Left hindlimb (tissue), 1 donor: ENCODE data around the gene IQUB.
"Not testable (repeated sequence)": the region's sequence is repeated elsewhere in the genome, so short reads cannot be mapped to it uniquely, and the experiment has no call there.

Experiments
- DNase-seq: peaks from one replicate; pipeline ENCODE4 v3.0.0-alpha.2; 2018

The IQUB gene

DNA sequence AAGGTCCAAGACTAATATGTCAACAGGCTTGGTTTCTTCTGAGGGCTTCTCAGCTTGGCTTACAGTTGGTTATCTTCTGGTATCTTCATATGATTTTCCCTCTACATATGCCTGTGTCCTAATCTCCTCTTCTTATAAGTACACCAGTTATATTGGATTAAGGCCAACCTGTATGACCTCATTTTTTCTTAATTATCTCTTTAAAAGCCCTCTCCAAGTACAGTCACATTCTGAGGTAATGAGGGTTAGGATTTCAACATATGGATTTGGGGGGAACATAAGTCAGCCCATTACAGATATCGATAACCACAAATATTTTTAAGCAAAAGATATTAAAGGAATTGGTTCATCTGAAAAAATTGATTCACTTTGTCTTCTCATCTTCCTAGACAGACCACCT is 49.2 kb downstream of the IQUB start:
- DNase-seq = no peak

DNA sequence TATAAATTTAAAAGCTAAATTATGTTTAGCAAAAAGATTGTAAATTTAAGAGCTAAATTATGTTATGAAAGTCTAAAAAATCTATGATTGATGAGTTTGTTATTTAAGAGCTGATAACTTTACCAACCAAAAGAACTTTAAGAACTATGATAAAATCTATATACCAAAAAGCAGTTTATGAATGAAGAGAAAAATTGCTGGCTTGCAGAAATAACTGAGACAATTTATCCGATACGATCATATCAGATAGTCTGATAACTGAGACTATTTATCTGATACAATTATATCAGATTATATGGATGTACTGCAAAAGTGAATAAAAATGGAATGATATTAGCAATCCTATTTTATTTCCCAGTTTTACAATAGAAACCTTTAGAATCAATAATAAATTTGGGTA is 50.2 kb downstream of the IQUB start:
- no peak for DNase-seq

DNA sequence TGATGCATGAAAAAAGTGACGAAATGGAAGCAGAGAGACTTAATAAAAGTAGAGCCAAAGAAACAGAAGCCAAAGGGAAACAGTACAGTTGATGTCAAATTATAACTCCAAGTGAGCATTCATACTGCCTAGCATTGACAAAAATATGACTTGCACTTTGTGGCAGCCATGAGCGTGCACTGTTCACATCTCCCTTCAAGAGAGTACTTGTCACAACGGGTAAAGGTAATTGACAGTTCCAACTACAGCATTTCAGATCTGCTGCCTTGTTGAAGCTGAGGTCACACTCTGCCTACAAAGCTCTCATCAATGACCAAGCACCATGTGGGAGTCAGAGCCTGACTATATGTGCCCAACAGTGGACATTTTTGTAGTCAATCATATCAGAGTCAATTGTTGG is 54.3 kb downstream of the IQUB start:
- no peak for DNase-seq

DNA sequence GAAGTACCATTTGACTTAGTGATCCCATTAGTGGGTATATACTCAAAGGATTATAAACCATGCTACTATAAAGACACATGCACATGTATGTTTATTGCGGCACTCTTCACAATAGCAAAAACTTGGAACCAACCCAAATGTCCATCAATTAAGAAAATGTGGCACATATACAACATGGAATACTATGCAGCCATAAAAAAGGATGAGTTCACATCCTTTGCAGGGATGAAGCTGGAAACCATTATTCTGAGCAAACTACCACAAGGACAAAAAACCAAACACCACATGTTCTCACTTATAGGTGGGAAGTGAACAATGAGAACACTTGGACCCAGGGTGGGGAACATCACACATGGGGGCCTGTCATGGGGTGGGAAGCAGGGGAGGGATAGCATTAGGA is 56.3 kb downstream of the IQUB start:
- not testable (repeated sequence) for DNase-seq

DNA sequence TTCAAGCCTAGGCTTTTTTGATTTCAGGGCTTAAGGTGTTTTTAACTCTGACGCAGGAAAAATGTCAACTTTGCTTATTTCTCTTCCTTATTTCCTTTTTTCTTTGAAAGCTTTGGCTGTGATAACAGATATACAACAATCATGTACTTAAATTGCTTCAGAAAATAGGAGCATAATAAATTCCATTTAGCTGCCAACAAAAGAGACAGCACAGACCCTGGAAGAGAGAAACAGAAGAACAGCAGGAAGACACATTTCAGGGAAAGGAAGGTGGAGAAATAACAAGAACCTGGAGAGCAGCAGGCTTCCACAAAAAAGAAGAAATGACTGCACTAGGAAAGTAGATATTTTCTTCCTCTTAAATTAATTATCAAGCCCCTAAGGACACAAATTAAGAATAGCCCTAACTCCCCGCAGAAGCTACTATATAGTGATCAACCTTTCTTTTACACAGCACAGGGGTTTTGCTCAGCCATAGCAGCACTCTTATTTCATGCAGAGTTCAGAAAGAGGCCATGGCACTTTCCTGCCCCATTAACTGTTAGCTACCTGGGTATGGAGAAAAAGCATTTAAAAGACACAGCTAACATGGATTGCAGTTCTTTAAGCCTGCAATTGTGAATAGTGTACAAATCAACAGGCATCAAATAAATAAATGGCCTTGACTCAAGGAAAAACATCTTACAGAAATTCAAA is 61.5 kb downstream of the IQUB start:
- no peak for DNase-seq

DNA sequence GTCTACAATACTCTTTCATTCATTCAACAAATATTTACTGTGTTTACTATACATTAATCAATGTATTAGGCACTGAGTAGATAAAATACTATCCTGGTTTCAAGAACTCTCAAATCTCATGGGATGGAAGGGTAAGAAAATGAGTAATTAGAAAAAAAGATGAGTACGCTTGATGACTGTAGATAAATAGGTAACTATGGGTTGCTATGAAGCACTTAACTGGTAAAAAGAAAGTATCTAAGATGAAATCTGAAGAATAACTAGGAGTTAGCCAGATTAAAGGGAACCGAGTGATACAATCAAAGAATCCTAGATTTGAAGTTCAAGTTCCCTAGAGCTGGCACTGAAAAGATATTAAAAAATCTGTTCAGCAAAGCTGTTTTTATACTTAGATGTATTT is 62.1 kb downstream of the IQUB start:
- no peak for DNase-seq

DNA sequence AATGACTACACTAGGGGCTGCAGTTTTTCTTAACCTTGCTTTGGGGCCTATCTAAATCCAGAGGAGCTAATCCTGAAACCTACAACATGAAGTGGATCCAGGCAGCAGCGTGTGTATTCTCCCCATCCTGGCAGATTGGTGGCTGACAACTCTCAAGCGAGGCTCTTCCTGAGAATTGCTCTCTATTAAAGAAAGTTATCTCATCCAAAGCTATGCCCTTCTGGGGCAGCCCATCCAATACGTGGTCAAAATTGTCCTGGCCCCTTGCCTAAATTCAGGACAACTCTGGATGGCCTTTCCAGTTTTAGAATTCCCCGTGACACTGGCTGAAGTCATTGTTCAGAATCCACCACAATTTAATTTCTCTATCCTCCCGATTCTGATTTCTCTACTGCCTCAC is 66.1 kb downstream of the IQUB start:
- no peak for DNase-seq

DNA sequence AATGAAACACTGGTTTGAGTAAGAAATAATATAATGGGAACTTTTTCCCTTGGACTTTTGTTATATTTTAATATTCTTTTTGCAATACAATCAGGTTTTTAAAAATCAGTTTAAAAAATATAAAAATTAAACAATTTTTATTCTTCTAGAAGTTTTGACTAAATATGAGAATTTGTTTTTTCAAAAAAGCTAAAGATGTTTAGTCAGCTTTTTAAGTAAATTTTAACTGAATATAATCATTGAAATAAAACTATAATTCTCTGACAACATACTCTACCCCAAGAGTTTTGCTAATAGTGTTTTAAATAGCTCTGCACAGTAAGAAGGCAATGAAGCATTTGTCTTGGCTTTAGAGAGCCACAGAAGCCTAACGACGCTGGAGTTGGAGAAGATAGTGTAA is 70.5 kb downstream of the IQUB start:
- DNase-seq = no peak

DNA sequence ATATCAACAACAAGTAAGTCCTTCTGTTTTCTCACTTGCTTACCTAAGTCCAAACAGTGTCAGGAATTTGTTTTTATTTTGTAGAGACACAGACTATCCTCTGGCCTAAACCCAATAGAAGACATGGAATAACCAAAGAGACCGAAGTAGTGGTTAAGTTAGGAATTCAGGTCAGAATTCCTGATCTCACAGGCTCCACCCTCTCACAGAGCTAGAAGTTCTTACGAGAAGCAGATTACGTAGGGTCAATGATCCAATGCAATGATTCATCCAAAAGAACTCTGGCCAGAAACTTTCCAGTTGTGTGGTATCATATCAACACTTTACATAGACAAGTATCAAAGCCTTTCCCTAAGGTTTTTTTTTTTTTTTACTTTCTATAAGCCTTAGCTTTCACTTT is 73.8 kb downstream of the IQUB start:
- DNase-seq = no peak

DNA sequence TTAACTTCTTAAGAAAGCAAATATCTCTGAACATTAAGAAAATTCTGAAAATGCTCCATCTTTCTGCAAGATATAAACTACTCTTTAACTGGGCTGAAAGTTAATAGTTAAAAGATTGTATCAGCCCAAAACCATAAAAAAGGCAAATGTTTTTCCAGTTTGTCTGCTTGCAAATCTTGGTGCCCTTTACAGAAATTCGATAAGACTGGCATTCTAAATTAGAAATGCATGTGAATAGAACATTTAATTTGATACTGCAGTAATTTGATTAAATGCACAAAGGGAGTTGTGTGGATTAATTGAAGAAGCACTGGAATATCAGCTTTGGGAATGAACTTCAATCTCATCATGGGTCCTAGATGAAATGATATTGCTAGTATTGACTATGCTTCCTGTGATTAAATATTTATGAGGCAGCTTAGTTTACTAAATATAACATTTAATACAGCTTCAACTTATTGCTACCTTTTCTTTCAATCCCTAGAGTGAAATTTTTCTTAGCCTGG is 78.4 kb downstream of the IQUB start:
- no peak for DNase-seq

DNA sequence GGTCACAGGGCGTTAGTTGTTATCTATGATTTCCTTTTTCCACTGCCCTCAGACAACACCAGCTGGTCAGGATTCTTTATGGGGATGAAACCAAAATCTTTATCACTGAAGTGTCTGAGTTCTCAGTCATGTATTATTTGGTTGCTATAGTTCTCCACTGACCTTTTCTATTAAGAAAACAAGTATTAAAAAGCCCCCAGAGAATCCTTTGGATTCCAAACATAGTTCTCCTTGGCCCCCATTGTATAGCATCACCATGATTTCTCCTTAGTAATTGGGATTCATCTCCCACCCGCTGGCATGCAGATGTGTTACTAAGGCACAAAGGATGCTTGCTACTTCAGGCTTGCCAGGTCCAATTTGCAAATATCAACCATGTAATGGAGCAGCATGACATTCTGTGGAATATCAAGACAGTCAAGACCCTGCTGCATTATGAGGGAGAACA is 94.3 kb downstream of the IQUB start:
- DNase-seq = no peak

DNA sequence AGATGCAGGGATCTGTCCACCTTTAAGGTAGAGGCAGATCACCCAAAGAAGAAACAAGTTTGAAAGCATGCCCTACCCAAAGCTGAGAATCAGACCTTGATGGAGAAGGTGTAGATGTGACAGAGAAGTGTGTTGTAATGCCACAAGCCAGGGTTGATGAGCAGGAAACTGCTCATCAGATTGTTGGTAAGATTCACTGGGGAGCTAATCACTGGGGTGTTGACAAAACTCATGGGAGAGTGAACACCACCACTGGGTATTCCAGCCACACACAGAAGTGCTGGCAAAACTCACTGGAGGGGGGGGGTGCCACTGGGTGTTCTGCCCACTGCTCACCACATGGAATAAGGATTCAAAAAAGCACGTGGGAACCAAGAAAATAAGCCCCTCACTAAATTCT is 95.2 kb downstream of the IQUB start:
- no peak for DNase-seq

DNA sequence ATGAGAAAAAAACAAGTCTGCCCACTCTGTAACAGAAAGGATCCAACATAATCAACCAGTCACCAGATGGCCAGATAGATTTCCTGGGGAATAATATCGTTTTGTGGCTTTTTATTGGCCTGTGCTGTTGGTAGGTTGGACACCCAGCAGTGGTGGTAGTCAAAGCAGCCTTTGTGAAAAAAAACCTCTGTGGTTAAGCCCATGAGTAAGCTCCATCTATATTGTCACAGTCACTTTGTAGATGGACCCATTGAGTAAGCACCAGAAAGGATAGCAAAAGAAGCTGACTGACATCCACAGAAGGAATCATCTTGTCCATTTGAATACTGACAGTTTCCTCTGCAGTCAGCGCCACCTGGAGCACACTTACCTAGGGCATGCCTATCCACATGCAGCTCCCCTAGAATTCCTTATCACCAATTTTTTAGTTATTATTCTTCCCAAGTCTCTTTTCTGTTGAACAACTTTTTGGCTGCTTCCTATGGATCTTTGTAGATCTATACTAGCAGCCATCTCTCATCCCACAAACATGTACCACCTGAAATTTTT is 96.9 kb downstream of the IQUB start:
- DNase-seq = no peak

DNA sequence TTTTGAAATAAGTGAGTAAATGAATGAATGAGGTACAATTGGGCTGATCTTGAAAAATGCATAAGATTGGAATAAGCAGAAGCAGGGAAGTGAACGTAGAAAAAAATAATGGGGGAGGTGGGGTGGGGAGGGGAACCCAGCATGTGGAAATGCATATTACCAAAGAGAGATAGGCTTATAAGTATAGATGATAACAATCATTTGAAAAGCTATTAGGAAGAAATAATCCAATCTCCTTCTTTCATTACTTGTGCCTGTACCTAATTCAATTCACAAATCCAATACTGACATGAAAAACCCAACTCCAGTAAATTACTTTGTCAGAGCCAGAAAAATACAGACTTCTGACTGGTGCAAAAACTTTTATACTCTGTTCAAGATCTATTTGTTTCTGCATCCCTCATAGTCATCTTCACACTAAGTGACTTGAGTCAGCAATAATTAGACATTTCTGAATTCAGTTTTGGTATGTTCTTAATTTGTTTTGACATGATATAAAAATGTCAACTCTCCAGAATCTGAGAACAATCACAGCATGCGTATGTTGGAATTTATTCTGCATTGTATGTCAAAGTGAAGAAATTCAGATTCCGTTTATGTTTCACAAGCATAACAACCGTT is 99.2 kb downstream of the IQUB start:
- DNase-seq = no peak

DNA sequence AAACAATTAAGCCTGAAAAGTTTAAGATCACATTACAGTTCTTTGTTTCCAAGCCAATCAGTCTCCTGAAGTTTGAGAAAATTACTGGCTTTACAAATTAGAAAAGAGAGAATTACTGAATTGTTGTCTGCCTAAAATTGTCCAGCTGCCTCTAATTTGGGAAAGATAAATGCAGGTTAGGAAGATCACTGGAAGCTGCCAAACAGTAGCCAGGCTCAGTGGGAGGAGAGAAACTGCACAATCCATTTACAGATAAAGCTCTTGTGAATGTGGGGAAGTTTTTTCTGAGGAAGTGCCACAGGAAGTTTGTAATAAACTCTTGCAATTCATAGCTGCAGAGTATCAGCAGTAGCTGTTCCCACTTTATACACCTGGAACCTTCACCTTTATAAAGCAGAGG is 100.7 kb downstream of the IQUB start:
- DNase-seq = no peak

DNA sequence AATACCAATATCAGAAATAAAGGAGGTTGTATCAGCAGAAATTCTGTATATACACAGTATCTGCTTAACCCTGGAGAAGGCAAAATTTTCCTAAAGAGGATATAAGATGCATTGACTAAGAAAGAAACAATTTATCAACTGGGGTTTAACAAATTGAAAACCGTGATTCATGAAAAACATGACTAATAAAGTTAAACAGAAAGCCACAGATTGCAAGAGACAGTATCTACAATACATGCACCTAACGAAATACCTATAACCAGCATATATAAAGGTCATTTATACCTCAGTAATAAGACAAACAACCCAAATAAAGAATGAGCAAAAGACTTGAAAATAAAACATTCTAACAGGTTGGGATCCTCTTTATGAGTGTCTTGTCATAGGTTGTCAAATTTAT is 101.8 kb downstream of the IQUB start:
- DNase-seq = no peak

DNA sequence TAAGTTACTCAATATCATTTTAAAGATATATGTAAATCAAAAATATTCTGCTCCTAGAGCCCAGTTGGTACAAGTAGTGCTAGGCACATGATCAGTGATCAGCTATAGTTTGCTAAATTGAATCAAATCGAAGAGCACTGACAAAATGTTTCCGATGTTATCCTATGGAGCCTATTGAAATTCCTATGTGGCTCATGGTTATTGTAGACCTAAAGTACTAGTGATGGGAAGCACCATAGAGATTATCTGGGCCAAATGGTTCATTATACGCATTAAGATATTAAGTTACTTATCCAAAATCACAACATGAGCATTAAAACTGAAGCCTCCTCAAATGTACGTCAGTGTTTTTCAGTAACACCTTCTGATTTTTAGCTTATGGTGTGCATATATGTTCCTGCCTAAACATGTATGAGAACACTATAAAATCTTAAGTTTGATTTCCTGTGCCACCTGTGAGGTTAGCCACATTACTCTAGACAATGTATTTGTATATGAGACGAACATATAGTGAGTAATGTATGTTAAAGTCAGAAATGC is 103.2 kb downstream of the IQUB start:
- DNase-seq = no peak

DNA sequence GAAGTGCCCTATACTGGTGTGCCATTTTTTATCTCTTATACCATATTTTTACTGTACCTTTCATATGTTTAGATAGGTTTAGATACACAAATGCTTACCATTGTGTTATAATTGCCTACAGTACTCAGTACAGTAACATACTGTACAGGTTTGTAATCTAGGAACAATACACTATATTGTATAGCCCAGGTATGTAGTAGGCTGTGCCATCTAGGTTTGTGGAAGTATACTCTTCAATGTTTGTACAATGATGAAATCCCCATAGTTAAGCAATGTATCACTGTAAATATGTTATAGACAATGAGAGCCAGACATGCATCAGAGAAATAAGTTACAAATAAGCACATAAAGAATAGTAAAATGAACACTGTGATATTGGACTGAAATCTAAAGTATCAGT is 109.1 kb downstream of the IQUB start:
- DNase-seq = no peak

DNA sequence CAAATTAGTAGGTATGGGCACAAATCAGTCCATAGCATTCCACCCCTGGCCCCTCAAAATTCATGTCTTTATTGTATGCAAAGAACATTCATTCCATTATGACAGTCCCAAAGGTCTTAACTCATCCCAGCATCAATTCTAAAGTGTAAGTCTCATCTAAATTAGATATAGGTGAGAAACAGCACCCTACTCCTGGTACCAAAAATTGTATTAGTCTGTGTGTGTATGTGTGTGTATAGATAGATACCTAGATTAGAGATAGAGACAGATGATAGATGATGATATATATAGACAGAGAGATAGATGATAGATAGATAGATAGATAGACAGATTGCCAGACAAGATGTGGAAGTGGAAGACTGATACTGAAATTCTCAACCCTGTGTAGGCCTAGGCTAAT is 109.9 kb downstream of the IQUB start:
- DNase-seq = no peak

DNA sequence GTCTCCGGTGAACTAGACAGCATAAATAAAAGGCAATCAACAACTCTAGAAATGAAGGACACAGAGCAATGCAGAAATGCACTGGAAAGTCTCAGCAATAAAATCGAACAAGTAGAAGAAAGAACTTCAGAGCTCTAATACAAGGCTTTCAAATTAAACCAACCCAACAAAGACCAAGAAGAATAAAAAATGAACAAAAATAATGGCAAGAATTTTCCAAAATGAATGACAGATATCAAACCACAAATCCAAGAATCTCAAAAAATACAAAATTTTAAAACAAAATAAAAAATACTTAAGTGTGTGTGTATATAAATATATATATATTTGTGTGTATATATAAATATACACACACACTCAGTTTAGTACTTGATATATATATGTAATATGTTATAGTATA is 110.8 kb downstream of the IQUB start:
- no peak for DNase-seq

DNA sequence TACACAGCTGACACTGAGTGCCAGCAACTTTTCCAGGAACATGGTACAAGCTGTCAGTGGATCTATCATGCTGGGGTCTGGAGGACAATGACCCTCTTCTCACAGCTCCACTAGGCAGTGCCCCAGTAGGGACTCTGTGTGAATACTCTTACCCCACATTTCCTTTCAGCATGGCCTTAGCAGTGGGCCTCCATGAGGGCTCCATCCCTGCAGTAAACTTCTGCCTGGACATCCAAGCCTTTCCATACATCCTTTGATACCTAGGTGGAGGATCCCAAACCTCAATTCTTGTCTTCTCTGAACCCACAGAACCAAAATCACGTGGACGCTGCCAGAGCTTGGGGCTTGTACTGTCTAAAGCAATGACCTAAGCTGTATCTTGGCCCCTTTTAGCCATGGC is 116.8 kb downstream of the IQUB start:
- DNase-seq = no peak

DNA sequence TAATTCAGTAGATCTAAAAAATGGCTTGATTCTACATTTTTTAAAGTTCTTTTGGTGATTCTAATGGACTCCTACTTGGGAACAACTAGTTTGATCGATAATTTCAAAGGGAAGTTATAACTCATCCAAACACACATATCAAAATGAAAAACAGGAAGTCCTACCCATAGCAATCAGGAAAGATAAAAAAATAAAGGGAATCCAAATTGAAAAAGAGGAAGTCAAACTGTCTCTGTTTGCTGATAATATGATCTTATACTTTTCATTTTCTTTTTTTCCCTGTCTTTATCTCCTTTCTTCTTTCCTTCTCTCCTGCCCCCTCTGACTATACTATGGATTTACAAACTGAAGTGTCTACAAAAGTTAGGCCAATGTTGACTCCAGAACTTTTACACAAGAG is 118.8 kb downstream of the IQUB start:
- DNase-seq = no peak

DNA sequence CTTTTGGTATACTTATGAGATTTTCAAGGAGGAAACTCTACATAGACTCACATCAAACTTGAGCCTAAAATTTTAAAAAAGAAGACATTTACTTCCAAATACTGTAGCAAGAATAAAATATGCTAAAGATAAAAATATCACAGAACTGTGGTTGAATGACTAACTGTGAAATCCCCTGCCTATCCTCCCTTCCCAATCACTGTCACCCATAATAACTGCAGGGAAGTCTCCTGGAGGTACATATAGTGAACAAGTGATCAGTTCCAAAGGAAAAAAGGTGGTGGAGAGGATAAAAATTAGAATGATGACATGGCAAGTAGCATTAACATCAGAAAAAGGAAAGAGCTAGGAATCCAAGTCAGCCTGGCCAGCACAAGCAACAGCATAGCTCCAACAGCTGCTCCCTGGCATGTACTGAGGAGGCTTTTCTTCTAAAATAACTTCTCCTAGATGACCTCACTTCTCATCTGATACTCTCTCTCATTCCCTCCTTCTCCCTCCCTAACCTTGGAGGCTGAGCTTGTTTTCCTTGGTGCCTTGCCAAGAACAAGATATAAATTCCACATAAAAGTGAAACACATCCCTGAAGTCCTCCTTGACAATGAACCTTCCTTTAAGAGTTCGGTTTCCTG is 124.0 kb downstream of the IQUB start:
- DNase-seq = peak; percentile 76

DNA sequence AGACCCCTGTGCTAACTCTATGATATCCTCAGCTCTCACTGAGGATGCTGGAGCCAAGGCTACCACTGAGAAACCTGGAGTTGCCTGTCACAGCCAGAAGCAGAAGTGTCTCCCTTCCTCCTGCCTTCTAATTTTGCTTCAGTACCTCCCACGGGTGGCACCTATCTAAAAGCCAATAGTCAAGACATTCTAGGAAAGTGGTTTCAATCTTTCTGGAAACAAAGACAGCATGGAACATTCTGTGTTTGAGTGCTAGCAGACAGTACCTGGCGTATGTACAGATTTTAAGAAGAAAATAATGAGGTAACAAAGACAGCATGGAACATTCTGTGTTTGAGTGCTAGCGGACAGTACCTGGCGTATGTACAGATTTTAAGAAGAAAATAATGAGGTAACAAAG is 126.4 kb downstream of the IQUB start:
- DNase-seq = not testable (repeated sequence)
